IMR-90 (cell line): Measurements from ENCODE around the gene DELE1. TPM values are rescaled to one million over a fixed set of nuclear protein-coding genes. Genes with fewer than 3 reads are reported as not detected.

Experiments
- ATAC-seq: fragments of 200-7000 bp; cut with Tn5 transposase; 2 replicates; pipeline ENCODE4 v1.9.1; 2020; ENCODE audit warnings: low read depth, mild to moderate bottlenecking, moderate library complexity
- BruUV-seq: library from RNA; stranded (reverse); fragments of 400-500 nt; replicated peaks from 2 replicates; lab custom pipeline; 2021; lab: Mats Ljungman, UMichigan
- CTCF ChIA-PET: fragments of 300-600 bp; formaldehyde crosslinking; extraction: SDS; loops from one replicate; lab custom pipeline; 2021; ENCODE audit warnings: antibody characterized with exemption; lab: Yijun Ruan, JAX
- POLR2A ChIA-PET: fragments of 300-600 bp; sonication (Branson Sonifier 250); formaldehyde crosslinking; loops from one replicate; lab custom pipeline; 2022; ENCODE audit warnings: antibody characterized with exemption; ENCODE audit not compliant: unreplicated experiment; lab: Charles Lee
- DNase-seq: peaks from one replicate; pipeline ENCODE4 v3.0.0; 2013
- H2AFZ ChIP-seq: replicated peaks from 2 replicates; pipeline ENCODE3; 2013; ENCODE audit warnings: low read length, mild to moderate bottlenecking; ENCODE audit not compliant: poor library complexity
- H2AK5ac ChIP-seq: 2 replicates; pipeline ENCODE4 v1.6.1; 2013; ENCODE audit warnings: low read depth, low read length, inconsistent platforms
- H2AK9ac ChIP-seq: replicated peaks from 2 replicates; pipeline ENCODE3; 2013; ENCODE audit warnings: mild to moderate bottlenecking, low read depth, low read length, moderate library complexity; ENCODE audit not compliant: poor library complexity
- H2BK120ac ChIP-seq: 2 replicates; pipeline ENCODE4 v1.6.1; 2013; ENCODE audit warnings: low read depth, low read length, inconsistent platforms
- H2BK15ac ChIP-seq: 3 replicates; pipeline ENCODE4 v1.6.1; 2013; ENCODE audit warnings: low read depth, low read length, inconsistent platforms
- H2BK20ac ChIP-seq: 2 replicates; pipeline ENCODE4 v1.6.1; 2013; ENCODE audit warnings: low read depth, mild to moderate bottlenecking, inconsistent platforms, low read length, moderate library complexity
- H2BK5ac ChIP-seq: 2 replicates; pipeline ENCODE4 v1.6.1; 2013; ENCODE audit warnings: mild to moderate bottlenecking, low read depth, low read length, inconsistent platforms; ENCODE audit not compliant: poor library complexity, severe bottlenecking
- H3K14ac ChIP-seq: replicated peaks from 2 replicates; pipeline ENCODE4 v1.6.1; 2013; ENCODE audit warnings: low read depth, low read length, inconsistent platforms
- H3K18ac ChIP-seq: 2 replicates; pipeline ENCODE4 v1.6.1; 2013; ENCODE audit warnings: low read depth, low read length, control low read depth
- H3K23ac ChIP-seq: 2 replicates; pipeline ENCODE4 v1.6.1; 2013; ENCODE audit warnings: low read depth, low read length, inconsistent platforms
- H3K27ac ChIP-seq: 2 replicates; pipeline ENCODE4 v1.5.1; 2013; ENCODE audit warnings: mild to moderate bottlenecking, control low read depth, low read length; ENCODE audit not compliant: insufficient read depth
- H3K27me3 ChIP-seq: 2 replicates; pipeline ENCODE4 v1.6.1; 2013; ENCODE audit warnings: low read length; ENCODE audit not compliant: control insufficient read depth, insufficient read depth
- H3K36me3 ChIP-seq: 2 replicates; pipeline ENCODE4 v1.6.1; 2013; ENCODE audit warnings: low read length, mixed read lengths; ENCODE audit not compliant: control insufficient read depth, insufficient read depth
- H3K4ac ChIP-seq: 2 replicates; pipeline ENCODE4 v1.6.1; 2013; ENCODE audit warnings: low read depth, low read length, inconsistent platforms
- H3K4me1 ChIP-seq: 2 replicates; pipeline ENCODE4 v1.6.1; 2013; ENCODE audit warnings: low read length, mixed read lengths; ENCODE audit not compliant: control insufficient read depth, insufficient read depth
- H3K4me2 ChIP-seq: 2 replicates; pipeline ENCODE4 v1.6.1; 2013; ENCODE audit warnings: low read depth, mild to moderate bottlenecking, control low read depth, low read length, moderate library complexity
- H3K4me3 ChIP-seq: 2 replicates; pipeline ENCODE4 v1.5.1; 2013; ENCODE audit warnings: low read depth, mild to moderate bottlenecking, control low read depth, low read length, moderate library complexity; ENCODE audit not compliant: insufficient read depth
- H3K56ac ChIP-seq: 2 replicates; pipeline ENCODE4 v1.6.1; 2013; ENCODE audit warnings: low read length, inconsistent platforms; ENCODE audit not compliant: insufficient read depth; ENCODE audit errors: extremely low read depth
- H3K79me1 ChIP-seq, 2 experiments: 2 replicates each; pipeline ENCODE4 v1.6.1; 2013; ENCODE audit warnings: low read length in 2 of 2, inconsistent platforms in 1 of 2, low read depth in 1 of 2
- H3K9ac ChIP-seq: 2 replicates; pipeline ENCODE4 v1.6.1; 2013; ENCODE audit warnings: low read depth, low read length, control low read depth
- H3K9me1 ChIP-seq: 2 replicates; pipeline ENCODE4 v1.6.1; 2013; ENCODE audit warnings: low read length, inconsistent platforms; ENCODE audit not compliant: insufficient read depth
- H3K9me3 ChIP-seq: 2 replicates; pipeline ENCODE4 v1.6.1; 2013; ENCODE audit warnings: low read length; ENCODE audit not compliant: control insufficient read depth, insufficient read depth
- H4K20me1 ChIP-seq: 2 replicates; pipeline ENCODE4 v1.6.1; 2013; ENCODE audit warnings: low read length, inconsistent platforms; ENCODE audit not compliant: insufficient read depth
- H4K5ac ChIP-seq: 2 replicates; pipeline ENCODE4 v1.6.1; 2013; ENCODE audit warnings: mild to moderate bottlenecking, low read depth, low read length, control low read depth
- H4K8ac ChIP-seq, 2 experiments: 2 replicates each; pipeline ENCODE4 v1.6.1; 2013; ENCODE audit warnings: low read depth in 2 of 2, low read length in 2 of 2, control low read depth in 1 of 2, inconsistent platforms in 1 of 2
- H4K91ac ChIP-seq: 2 replicates; pipeline ENCODE4 v1.6.1; 2013; ENCODE audit warnings: low read depth, low read length, inconsistent platforms; ENCODE audit not compliant: insufficient read depth
- BHLHE40 ChIP-seq: fragments of 150-350 bp; IDR thresholded peaks from 2 replicates; pipeline ENCODE4 v1.6.1; 2016; ENCODE audit warnings: mild to moderate bottlenecking, low read depth, low read length
- CEBPB ChIP-seq: IDR thresholded peaks from 2 replicates; pipeline ENCODE4 v1.6.1; 2012; ENCODE audit warnings: low read depth, low read length, improper control_type of control experiment
- CHD1 ChIP-seq: IDR thresholded peaks from 2 replicates; pipeline ENCODE4 v1.6.1; 2012; ENCODE audit warnings: low read depth, low read length, improper control_type of control experiment
- FOS ChIP-seq: fragments of 150-350 bp; IDR thresholded peaks from 2 replicates; pipeline ENCODE4 v1.6.1; 2016; ENCODE audit warnings: low read depth, low read length
- MAFK ChIP-seq: IDR thresholded peaks from 2 replicates; pipeline ENCODE4 v1.6.1; 2012; ENCODE audit warnings: low read depth, low read length, improper control_type of control experiment
- MAZ ChIP-seq: IDR thresholded peaks from 2 replicates; pipeline ENCODE4 v1.6.1; 2012; ENCODE audit warnings: low read depth, mild to moderate bottlenecking, low read length, improper control_type of control experiment, moderate library complexity, borderline replicate concordance
- NFE2L2 ChIP-seq: fragments of 150-350 bp; IDR thresholded peaks from 2 replicates; pipeline ENCODE4 v1.6.1; 2016; ENCODE audit warnings: low read depth, mild to moderate bottlenecking, low read length
- POLR2A ChIP-seq: IDR thresholded peaks from 2 replicates; pipeline ENCODE4 v1.6.1; 2012; ENCODE audit warnings: mild to moderate bottlenecking, low read depth, low read length
- RAD21 ChIP-seq: IDR thresholded peaks from 2 replicates; pipeline ENCODE4 v1.6.1; 2012; ENCODE audit warnings: low read length, improper control_type of control experiment
- RCOR1 ChIP-seq: IDR thresholded peaks from 2 replicates; pipeline ENCODE4 v1.6.1; 2012; ENCODE audit warnings: mild to moderate bottlenecking, low read length, improper control_type of control experiment; ENCODE audit not compliant: insufficient replicate concordance
- RFX5 ChIP-seq: IDR thresholded peaks from 2 replicates; pipeline ENCODE4 v1.8.0; 2012; ENCODE audit warnings: low read depth, mild to moderate bottlenecking, low read length, moderate library complexity
- SMC3 ChIP-seq: fragments of 150-350 bp; IDR thresholded peaks from 2 replicates; pipeline ENCODE4 v1.6.1; 2016; ENCODE audit warnings: low read depth, mild to moderate bottlenecking, antibody characterized with exemption, low read length, moderate library complexity
- WGBS, 2 experiments: methylation state at CpG; one replicate each; pipeline versions ENCODE4 v1.1.5 to v1.1.7; 2013; ENCODE audit warnings: missing lambda C conversion rate in 2 of 2; ENCODE audit not compliant: insufficient read length in 1 of 2; ENCODE audit errors: extremely low coverage in 2 of 2; 5-methylcytosine and 5-hydroxymethylcytosine counted together
- dilution Hi-C: fragments of 300-500 bp; cut with HindIII; formaldehyde crosslinking; loops from one replicate; pipeline ENCODE4 v1.14.3; 2018; ENCODE audit warnings: low sequenced_read_pairs; ENCODE audit not compliant: unreplicated experiment
- in situ Hi-C: fragments of 300-500 bp; cut with MboI; formaldehyde crosslinking; loops from 3 replicates; pipeline ENCODE4 v1.14.3; 2019; ENCODE audit warnings: low sequenced_read_pairs, inconsistent platforms, mixed read lengths
- intact Hi-C: fragments of 100-400 bp; cut with micrococcal nuclease; formaldehyde crosslinking; loops from 2 replicates; pipeline ENCODE4 v1.10.0; 2022
- polyA plus RNA-seq, 3 experiments: library from polyadenylated mRNA; depleted of rRNA; stranded (reverse); fragments of >200 nt; gene quantifications; 2 replicates each; pipeline ENCODE4 v1.2.3, GENCODE V29; 2012; ENCODE audit warnings: low replicate concordance in 1 of 3
- total RNA-seq: library from RNA; depleted of rRNA; stranded (reverse); fragments of >200 nt; gene quantifications from 2 replicates; pipeline ENCODE4 v1.2.3, GENCODE V29; 2012
- TF ChIP-seq, protein P1 (sequence below): conservative IDR thresholded peaks from 2 replicates; pipeline ENCODE4 v1.5.1; 2012; ENCODE audit warnings: mild to moderate bottlenecking, low read depth, low read length, improper control_type of control experiment
- TF ChIP-seq, protein P2 (sequence below): fragments of 150-350 bp; IDR thresholded peaks from 2 replicates; pipeline ENCODE4 v1.6.1; 2017; ENCODE audit warnings: mild to moderate bottlenecking, antibody characterized with exemption, low read length, low read depth
- TF ChIP-seq, protein P3 (sequence below): fragments of 150-350 bp; IDR thresholded peaks from 2 replicates; pipeline ENCODE4 v1.6.1; 2016; ENCODE audit warnings: low read depth, mild to moderate bottlenecking, low read length, moderate library complexity, borderline replicate concordance

The DELE1 gene
- total and polyA plus RNA-seq, 2 of the 4 experiments (the other 2 are of a cell fraction) = 28.0 to 66.1 TPM

DNA sequence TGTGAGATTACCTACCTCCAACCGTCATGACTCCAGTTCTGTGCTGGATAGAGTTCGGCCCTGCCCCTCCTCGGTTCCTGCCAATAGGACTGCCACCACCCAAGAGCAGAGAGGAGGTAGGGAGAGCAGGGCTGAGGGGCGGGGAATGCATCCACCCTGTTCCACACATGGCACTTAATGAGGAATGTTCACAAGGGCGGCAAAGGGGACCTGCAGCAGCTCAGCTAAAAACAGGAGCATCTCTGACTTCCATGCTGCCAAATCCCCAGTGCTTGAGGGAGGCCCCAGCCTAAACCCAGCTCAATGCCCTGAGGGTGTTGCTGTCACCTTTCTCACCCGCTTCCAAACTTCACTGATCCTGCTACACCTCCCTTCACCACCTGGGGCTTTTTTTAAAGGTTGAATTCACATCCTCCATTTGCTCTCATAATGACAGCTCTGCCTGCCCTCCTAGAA is 7.8 kb upstream of the DELE1 start:
- ChIA-PET POLR2A (no interaction called here), CTCF (interaction anchor here (1.2 to 1.6 kb wide), 2 partner anchors 45 to 53 kb away, joined by 3 to 7 read pairs; partner anchors contain the start of gene RNF14)
- Histone ChIP-seq H2BK120ac (no peak overlapping the region), H3K9me1 (no peaks in the 10 kb centered on the region; the same call in 1 of the 2 replicates), H3K79me1 (no peaks in the 10 kb centered on the region), H4K5ac (no peak overlapping the region), H2BK5ac (no peak overlapping the region), H3K4me1 (peaks cover 1% of the 10 kb centered on the region; the same call in 1 of the 2 replicates), H3K18ac (no peak overlapping the region), H3K14ac (no peak overlapping the region), H3K4me2 (no peak overlapping the region), H3K9me3 (no peaks in the 10 kb centered on the region), H2AK9ac (no peak overlapping the region), H2AFZ (no peak overlapping the region), H3K27ac (no peak overlapping the region), H3K23ac (no peak overlapping the region), H4K91ac (no peak overlapping the region), H3K4ac (no peak overlapping the region), H3K56ac (no peak overlapping the region), H3K9ac (no peak overlapping the region), H3K4me3 (no peak overlapping the region), H2BK20ac (no peak overlapping the region), H4K20me1 (no peaks in the 10 kb centered on the region), H2BK15ac (no peak overlapping the region), H4K8ac (no peak overlapping the region), H2AK5ac (no peak overlapping the region), H3K36me3 (no peaks in the 10 kb centered on the region), H3K27me3 (peaks cover 45% of the 10 kb centered on the region)
- TF ChIP-seq, protein P1, sequence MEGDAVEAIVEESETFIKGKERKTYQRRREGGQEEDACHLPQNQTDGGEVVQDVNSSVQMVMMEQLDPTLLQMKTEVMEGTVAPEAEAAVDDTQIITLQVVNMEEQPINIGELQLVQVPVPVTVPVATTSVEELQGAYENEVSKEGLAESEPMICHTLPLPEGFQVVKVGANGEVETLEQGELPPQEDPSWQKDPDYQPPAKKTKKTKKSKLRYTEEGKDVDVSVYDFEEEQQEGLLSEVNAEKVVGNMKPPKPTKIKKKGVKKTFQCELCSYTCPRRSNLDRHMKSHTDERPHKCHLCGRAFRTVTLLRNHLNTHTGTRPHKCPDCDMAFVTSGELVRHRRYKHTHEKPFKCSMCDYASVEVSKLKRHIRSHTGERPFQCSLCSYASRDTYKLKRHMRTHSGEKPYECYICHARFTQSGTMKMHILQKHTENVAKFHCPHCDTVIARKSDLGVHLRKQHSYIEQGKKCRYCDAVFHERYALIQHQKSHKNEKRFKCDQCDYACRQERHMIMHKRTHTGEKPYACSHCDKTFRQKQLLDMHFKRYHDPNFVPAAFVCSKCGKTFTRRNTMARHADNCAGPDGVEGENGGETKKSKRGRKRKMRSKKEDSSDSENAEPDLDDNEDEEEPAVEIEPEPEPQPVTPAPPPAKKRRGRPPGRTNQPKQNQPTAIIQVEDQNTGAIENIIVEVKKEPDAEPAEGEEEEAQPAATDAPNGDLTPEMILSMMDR = no peak
- no peak for TF ChIP-seq FOS
- TF ChIP-seq, protein P2, sequence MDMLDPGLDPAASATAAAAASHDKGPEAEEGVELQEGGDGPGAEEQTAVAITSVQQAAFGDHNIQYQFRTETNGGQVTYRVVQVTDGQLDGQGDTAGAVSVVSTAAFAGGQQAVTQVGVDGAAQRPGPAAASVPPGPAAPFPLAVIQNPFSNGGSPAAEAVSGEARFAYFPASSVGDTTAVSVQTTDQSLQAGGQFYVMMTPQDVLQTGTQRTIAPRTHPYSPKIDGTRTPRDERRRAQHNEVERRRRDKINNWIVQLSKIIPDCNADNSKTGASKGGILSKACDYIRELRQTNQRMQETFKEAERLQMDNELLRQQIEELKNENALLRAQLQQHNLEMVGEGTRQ = no peak
- TF ChIP-seq, protein P3, sequence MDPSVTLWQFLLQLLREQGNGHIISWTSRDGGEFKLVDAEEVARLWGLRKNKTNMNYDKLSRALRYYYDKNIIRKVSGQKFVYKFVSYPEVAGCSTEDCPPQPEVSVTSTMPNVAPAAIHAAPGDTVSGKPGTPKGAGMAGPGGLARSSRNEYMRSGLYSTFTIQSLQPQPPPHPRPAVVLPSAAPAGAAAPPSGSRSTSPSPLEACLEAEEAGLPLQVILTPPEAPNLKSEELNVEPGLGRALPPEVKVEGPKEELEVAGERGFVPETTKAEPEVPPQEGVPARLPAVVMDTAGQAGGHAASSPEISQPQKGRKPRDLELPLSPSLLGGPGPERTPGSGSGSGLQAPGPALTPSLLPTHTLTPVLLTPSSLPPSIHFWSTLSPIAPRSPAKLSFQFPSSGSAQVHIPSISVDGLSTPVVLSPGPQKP = no peak
- no peak for TF ChIP-seq BHLHE40
- TF ChIP-seq MAZ = no peak
- no peak for TF ChIP-seq SMC3
- TF ChIP-seq RFX5 = no peak
- no peak for TF ChIP-seq RAD21
- no peak for TF ChIP-seq CHD1
- no peak for TF ChIP-seq MAFK
- no peak for TF ChIP-seq NFE2L2
- no peak for TF ChIP-seq RCOR1
- TF ChIP-seq CEBPB = no peak
- TF ChIP-seq POLR2A = no peak
- dilution Hi-C loops (no loop called here), in situ Hi-C loops (no loop called here), intact Hi-C loops (no loop called here)
- ATAC-seq = no peak
- WGBS, 2 experiments = 67% methylated on average over 1 of the region's 6 CpGs; no CpG with 5 or more reads in 1 of the 2 experiments
- BruUV-seq = no TSS peak
- DNase-seq = no peak
